GM19468 (cell line): ENCODE results near the gene ZNF185.

Experiments
- ATAC-seq: cut with Tn5 transposase; IDR thresholded peaks from one replicate; pipeline ENCODE4 v1.9.1; 2021; ENCODE audit warnings: mild to moderate bottlenecking, moderate library complexity, moderate number of reproducible peaks; ENCODE audit not compliant: unreplicated experiment; ENCODE audit errors: extremely low read depth

ZNF185 gene

DNA sequence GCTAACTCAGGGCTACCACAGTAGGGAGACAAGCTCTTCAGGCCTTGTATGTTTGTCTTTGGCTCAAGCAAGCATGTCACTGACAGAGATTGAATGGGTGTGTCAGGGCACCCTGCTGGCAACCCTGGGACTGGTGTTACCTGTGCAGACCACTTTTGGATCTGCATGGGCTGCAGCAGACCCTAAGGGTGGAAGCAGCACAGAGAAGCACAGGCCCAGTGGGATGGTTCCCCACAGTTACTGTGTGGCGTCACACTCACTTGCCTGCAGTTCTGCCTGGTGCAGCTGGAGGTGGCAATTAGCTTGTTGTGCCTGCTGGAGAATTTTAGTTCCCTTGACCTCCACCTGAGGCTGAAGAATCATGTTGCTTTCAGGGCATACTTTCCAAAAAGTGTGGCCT is 46.0 kb downstream of the ZNF185 start:
- no peak for ATAC-seq

- no peak for ATAC-seq
Observed at GRCh38 chrX:152945021-152945979, 47.4 kb downstream of the ZNF185 start.

DNA sequence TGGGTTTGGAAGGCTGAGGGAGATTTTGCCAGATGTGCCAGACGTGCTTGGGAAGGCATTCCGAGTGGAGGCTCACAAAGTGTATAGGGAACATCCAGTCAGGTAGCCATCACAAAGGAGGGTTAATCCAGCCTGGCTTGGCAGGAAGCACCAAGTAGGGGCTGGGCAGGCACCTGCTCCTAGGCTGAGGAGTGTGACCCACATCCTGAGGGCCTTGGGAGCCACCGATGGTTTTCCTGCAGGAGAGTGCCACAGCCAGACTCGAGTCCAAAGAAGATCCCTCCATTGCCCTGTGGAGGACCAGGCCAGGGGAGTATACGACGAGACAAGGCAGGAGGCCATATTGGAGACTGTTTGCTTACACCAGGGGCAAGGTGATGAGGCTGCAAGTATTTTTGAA is 48.8 kb downstream of the ZNF185 start:
- no peak for ATAC-seq
